ENCODE results near the gene NOTCH3. TPM values are rescaled to one million over a fixed set of nuclear protein-coding genes. Genes with fewer than 3 reads are reported as not detected.
A peak's percentile ranks its signal among the peaks of the same experiment; 100 is the strongest.

NOTCH3 gene
- total RNA-seq, 1 experiment from 2014 or later: 18.6 TPM

- no peak for DNase-seq (ENCODE audit: low spot score)
Observed at GRCh38 chr19:15236886-15237285, 36.1 kb upstream of the NOTCH3 start.

GRCh38 chr19:15235781-15236180 is 35.0 kb upstream of the NOTCH3 start:
- no peak for DNase-seq (ENCODE audit: low spot score)

- no peak for DNase-seq (ENCODE audit: low spot score)
Observed at GRCh38 chr19:15234431-15235130, 33.8 kb upstream of the NOTCH3 start.

GRCh38 chr19:15231271-15231670 is 30.5 kb upstream of the NOTCH3 start:
- DNase-seq (ENCODE audit: low spot score): no peak

GRCh38 chr19:15227261-15227660 is 26.5 kb upstream of the NOTCH3 start:
- DNase-seq (ENCODE audit: low spot score): no peak

GRCh38 chr19:15225760-15226159 is 25.0 kb upstream of the NOTCH3 start:
- no peak for DNase-seq (ENCODE audit: low spot score)

- no peak for DNase-seq (ENCODE audit: low spot score)
Observed at GRCh38 chr19:15223649-15224361, 23.0 kb upstream of the NOTCH3 start.

GRCh38 chr19:15222738-15223648 is 22.2 kb upstream of the NOTCH3 start:
- peak; percentile 85 for DNase-seq (ENCODE audit: low spot score)

- DNase-seq (ENCODE audit: low spot score): no peak
Observed at GRCh38 chr19:15220833-15221232, 20.0 kb upstream of the NOTCH3 start.

- no peak for DNase-seq (ENCODE audit: low spot score)
Observed at GRCh38 chr19:15218501-15218900, 17.7 kb upstream of the NOTCH3 start.

- DNase-seq (ENCODE audit: low spot score): no peak
Observed at GRCh38 chr19:15216363-15216762, 15.6 kb upstream of the NOTCH3 start.

- DNase-seq (ENCODE audit: low spot score): no peak
Observed at GRCh38 chr19:15213715-15214381, 13.1 kb upstream of the NOTCH3 start.

GRCh38 chr19:15212711-15213110 is 11.9 kb upstream of the NOTCH3 start:
- no peak for DNase-seq (ENCODE audit: low spot score)

GRCh38 chr19:15210323-15210781 is 9.6 kb upstream of the NOTCH3 start:
- DNase-seq (ENCODE audit: low spot score): peak; percentile 59

- DNase-seq (ENCODE audit: low spot score): no peak
Observed at GRCh38 chr19:15201374-15202023, 704 bp upstream of the NOTCH3 start.

- no peak for DNase-seq (ENCODE audit: low spot score)
Observed at GRCh38 chr19:15199661-15200552, 888 bp downstream of the NOTCH3 start.

- DNase-seq (ENCODE audit: low spot score): no peak
Observed at GRCh38 chr19:15198951-15199660, 1.7 kb downstream of the NOTCH3 start.

- no peak for DNase-seq (ENCODE audit: low spot score)
Observed at GRCh38 chr19:15197942-15198341, 2.9 kb downstream of the NOTCH3 start.

GRCh38 chr19:15197275-15197941 is 3.4 kb downstream of the NOTCH3 start:
- no peak for DNase-seq (ENCODE audit: low spot score)
